Liver (tissue), 9 donors: ENCODE data around the gene GCH1. TPM values are rescaled to one million over a fixed set of nuclear protein-coding genes. Genes with fewer than 3 reads are reported as not detected.

Source experiments
- DNase-seq: peaks from one replicate; pipeline ENCODE4 v3.0.0-alpha.2; 2017; ENCODE audit warnings: low spot score
- H3K27ac ChIP-seq, 2 donors: one replicate each; pipeline ENCODE4 v1.7.0; 2013; ENCODE audit warnings: inconsistent platforms in 2 of 2, low read length in 2 of 2, control low read depth in 1 of 2, low read depth in 1 of 2, mild to moderate bottlenecking in 1 of 2
- H3K27me3 ChIP-seq, 4 donors: one replicate each; pipeline versions ENCODE4 v1.6.1 to v1.7.0; 2013; ENCODE audit warnings: low read length in 3 of 4, inconsistent platforms in 1 of 4, mild to moderate bottlenecking in 1 of 4, moderate library complexity in 1 of 4; ENCODE audit not compliant: control insufficient read depth in 4 of 4, insufficient read depth in 4 of 4
- H3K36me3 ChIP-seq, 4 donors: one replicate each; pipeline versions ENCODE4 v1.6.1 to v1.7.0; 2013; ENCODE audit warnings: low read length in 3 of 4, mild to moderate bottlenecking in 3 of 4, low read depth in 1 of 4, moderate library complexity in 1 of 4; ENCODE audit not compliant: control insufficient read depth in 4 of 4, insufficient read depth in 3 of 4
- H3K4me1 ChIP-seq, 4 donors: one replicate each; pipeline versions ENCODE4 v1.6.1 to v1.7.0; 2013; ENCODE audit warnings: low read length in 3 of 4, mild to moderate bottlenecking in 3 of 4, moderate library complexity in 1 of 4; ENCODE audit not compliant: control insufficient read depth in 4 of 4, insufficient read depth in 4 of 4
- H3K4me3 ChIP-seq, 3 donors: one replicate each; pipeline versions ENCODE4 v1.6.1 to v1.7.0; 2013; ENCODE audit warnings: low read length in 3 of 3, control low read depth in 1 of 3, low read depth in 1 of 3, mild to moderate bottlenecking in 1 of 3
- H3K9ac ChIP-seq, 2 donors: one replicate each; pipeline ENCODE4 v1.7.0; 2013; ENCODE audit warnings: low read length in 2 of 2, mild to moderate bottlenecking in 2 of 2, moderate library complexity in 2 of 2, control low read depth in 1 of 2, low read depth in 1 of 2
- H3K9me3 ChIP-seq, 4 donors: one replicate each; pipeline versions ENCODE4 v1.6.1 to v1.7.0; 2013; ENCODE audit warnings: low read length in 3 of 4; ENCODE audit not compliant: control insufficient read depth in 4 of 4
- EGR1 ChIP-seq, 2 donors: IDR thresholded peaks; 2 replicates each; pipeline ENCODE4 v1.6.1; 2016 to 2018; ENCODE audit warnings: antibody characterized with exemption in 2 of 2, low read depth in 2 of 2
- FOXA1 ChIP-seq: IDR thresholded peaks from 2 replicates; pipeline ENCODE4 v1.6.1; 2016; ENCODE audit warnings: antibody characterized with exemption
- FOXA2 ChIP-seq: IDR thresholded peaks from 2 replicates; pipeline ENCODE4 v1.6.1; 2016; ENCODE audit warnings: antibody characterized with exemption
- GABPA ChIP-seq, 2 donors: IDR thresholded peaks in 1 of 2; conservative IDR thresholded peaks in 1 of 2; 2 replicates each; pipeline ENCODE4 v1.6.1; 2016; ENCODE audit warnings: antibody characterized with exemption in 2 of 2, mild to moderate bottlenecking in 1 of 2, moderate library complexity in 1 of 2
- HNF4A ChIP-seq, 2 donors: conservative IDR thresholded peaks; 2 replicates each; pipeline ENCODE4 v1.6.1; 2016; ENCODE audit warnings: antibody characterized with exemption in 2 of 2, mild to moderate bottlenecking in 2 of 2
- HNF4G ChIP-seq: IDR thresholded peaks from 2 replicates; pipeline ENCODE4 v1.6.1; 2016; ENCODE audit warnings: antibody characterized with exemption
- JUND ChIP-seq, 2 donors: IDR thresholded peaks; 2 replicates each; pipeline ENCODE4 v1.6.1; 2016; ENCODE audit warnings: antibody characterized with exemption in 2 of 2
- NR2F2 ChIP-seq: IDR thresholded peaks from 2 replicates; pipeline ENCODE4 v1.6.1; 2016; ENCODE audit warnings: antibody characterized with exemption
- RAD21 ChIP-seq, 2 donors: IDR thresholded peaks; 2 replicates each; pipeline ENCODE4 v1.6.1; 2016; ENCODE audit warnings: antibody characterized with exemption in 2 of 2, mild to moderate bottlenecking in 2 of 2
- RXRA ChIP-seq, 2 donors: IDR thresholded peaks; 2 replicates each; pipeline ENCODE4 v1.6.1; 2017 to 2018; ENCODE audit warnings: antibody characterized with exemption in 2 of 2, mild to moderate bottlenecking in 1 of 2
- YY1 ChIP-seq: IDR thresholded peaks from 2 replicates; pipeline ENCODE4 v1.6.1; 2016; ENCODE audit warnings: antibody characterized with exemption, mild to moderate bottlenecking
- WGBS: extraction: QIAGEN DNeasy Blood & Tissue Kit; methylation state at CpG from one replicate; pipeline ENCODE4 v1.1.7; 2013; 5-methylcytosine and 5-hydroxymethylcytosine counted together
- polyA plus RNA-seq, 2 donors: library from polyadenylated mRNA; stranded (reverse) in 1 of 2; unstranded in 1 of 2; fragments of 200-250 nt in 1 of 2; fragments of >200 nt in 1 of 2; fragmentation: Nextera tagmentation in 1 of 2; extraction: Ambion mirVana in 1 of 2; gene quantifications; one replicate each; pipeline versions ENCODE4 v1.2.1 to v1.2.3, GENCODE V29; 2013 to 2015
- total RNA-seq, 2 donors: library from RNA; depleted of rRNA; stranded (reverse); fragments of >200 nt; gene quantifications; one replicate each; pipeline ENCODE4 v1.2.3, GENCODE V29; 2014
- TF ChIP-seq, protein P1 (sequence below): IDR thresholded peaks from 2 replicates; pipeline ENCODE4 v1.6.1; 2016; ENCODE audit warnings: antibody characterized with exemption
- TF ChIP-seq, protein P2 (sequence below): IDR thresholded peaks from 2 replicates; pipeline ENCODE4 v1.6.1; 2016; ENCODE audit warnings: antibody characterized with exemption, mild to moderate bottlenecking
- TF ChIP-seq, protein P3 (sequence below): IDR thresholded peaks from 2 replicates; pipeline ENCODE4 v1.6.1; 2016; ENCODE audit warnings: antibody characterized with exemption
- donor health status: healthy.
- donor health status: healthy.
- donor health status: healthy.
- donor health status: healthy.
- donor health status: healthy.

GCH1 gene
- total and polyA plus RNA-seq, 4 donors = 19.7 to 60.0 (median 37.0) TPM

DNA sequence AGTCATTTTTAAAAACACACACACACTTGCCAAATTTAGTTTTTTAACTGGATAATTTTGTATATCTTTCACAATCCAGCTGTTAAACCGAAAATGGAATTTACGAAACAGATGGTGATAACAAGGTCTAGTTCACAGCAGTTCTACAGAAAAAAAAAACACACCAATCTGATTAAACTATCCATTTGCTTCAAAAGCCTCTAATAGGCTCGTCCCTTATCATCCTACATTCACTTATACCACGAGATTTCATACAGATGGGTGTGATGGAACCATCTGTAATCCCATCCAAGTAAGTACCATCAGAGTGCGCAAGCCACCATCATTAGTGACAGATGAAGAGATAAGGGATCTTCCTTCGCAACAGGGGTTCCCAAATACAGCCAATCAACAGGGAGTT is 20.1 kb downstream of the GCH1 start (continued):
- TF ChIP-seq, protein P1, sequence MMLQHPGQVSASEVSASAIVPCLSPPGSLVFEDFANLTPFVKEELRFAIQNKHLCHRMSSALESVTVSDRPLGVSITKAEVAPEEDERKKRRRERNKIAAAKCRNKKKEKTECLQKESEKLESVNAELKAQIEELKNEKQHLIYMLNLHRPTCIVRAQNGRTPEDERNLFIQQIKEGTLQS = no peak
- no peak for TF ChIP-seq RXRA (IDR thresholded peaks at IDR 0.05)

DNA sequence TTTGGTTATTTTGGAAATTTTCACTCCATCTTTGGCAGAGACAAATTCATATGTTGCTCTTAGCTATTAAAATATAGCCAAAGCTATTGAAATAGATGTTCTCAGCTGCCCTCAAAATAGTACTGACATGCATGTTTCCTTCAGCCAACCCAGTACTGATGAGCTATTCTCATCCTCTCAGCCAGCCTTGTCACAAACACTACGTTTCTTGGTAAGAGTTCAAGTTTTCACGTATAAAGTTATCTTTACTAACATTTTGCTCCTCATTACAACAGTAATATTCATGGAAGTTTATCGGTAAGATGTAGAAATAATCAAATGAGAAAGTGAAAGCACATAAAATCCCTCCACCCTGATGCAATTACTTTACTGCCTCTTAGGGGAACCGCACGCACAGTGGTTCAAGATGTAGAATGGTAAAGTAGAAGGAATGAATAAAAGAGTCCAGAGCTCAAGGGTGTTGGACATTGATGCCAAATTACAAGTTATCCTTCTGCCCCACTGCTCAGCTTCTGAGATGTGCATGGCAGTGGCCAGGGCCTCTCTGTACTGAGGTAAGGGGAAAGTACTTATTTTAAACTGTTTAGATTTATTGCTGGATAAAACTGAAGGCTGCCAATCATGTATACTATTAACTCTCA is 20.7 kb downstream of the GCH1 start:
- peak; percentile 53 for TF ChIP-seq YY1
- TF ChIP-seq FOXA2 = no peak
- TF ChIP-seq, protein P1 = peak; percentile 35
- no peaks in the 10 kb centered on the region for H3K9me3 ChIP-seq
- peak overlapping the region; percentile 71 to 87 for H3K27ac ChIP-seq
- H3K36me3 ChIP-seq = peaks cover 0 to 4% (median 0%) of the 10 kb centered on the region in 4 donors
- no peaks in the 10 kb centered on the region for H3K27me3 ChIP-seq
- peaks cover 0 to 24% (median 10%) of the 10 kb centered on the region in 4 donors for H3K4me1 ChIP-seq
- no peak for DNase-seq
- peak overlapping the region; percentile 26 to 76 (median 41) for H3K4me3 ChIP-seq
- peak overlapping the region; percentile 51 to 52 for H3K9ac ChIP-seq
- under 1% methylated on average over 5 of the region's 5 CpGs for WGBS

DNA sequence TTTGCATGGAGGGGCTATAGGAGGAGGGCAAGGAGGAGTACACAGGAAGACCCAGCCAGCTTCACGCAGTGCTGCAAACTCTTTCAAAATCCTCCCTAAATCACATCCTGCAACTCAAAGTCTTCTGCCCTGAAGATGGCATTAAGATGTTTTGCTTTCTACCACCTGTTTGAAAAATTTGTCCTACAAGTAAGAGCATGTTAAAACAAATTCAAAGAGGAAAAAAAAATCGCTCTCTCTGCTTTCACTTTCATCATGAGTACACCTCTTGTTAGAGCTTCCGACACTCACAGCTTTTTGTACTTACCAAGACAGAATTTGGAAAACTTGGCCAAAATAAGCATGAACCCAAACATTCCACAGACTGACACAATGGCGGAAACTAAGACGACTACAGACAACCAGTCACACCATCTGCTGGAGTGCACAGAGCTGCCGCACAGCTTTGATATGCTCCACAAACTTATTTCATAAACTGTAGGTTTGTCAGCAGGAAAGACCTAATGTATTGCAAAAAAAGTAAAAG is 21.3 kb downstream of the GCH1 start:
- Histone ChIP-seq H3K4me1 (peaks cover 2 to 24% (median 10%) of the 10 kb centered on the region in 4 donors), H3K27ac (peak overlapping the region; percentile 71 to 87), H3K36me3 (peaks cover 0 to 4% (median 0%) of the 10 kb centered on the region in 4 donors), H3K4me3 (peak overlapping the region; percentile 26 to 76 (median 41)), H3K27me3 (no peaks in the 10 kb centered on the region), H3K9ac (peak overlapping the region; percentile 51 to 52), H3K9me3 (no peaks in the 10 kb centered on the region)
- no peak for DNase-seq
- WGBS = 3% methylated on average over 6 of the region's 6 CpGs
- TF ChIP-seq HNF4A (conservative IDR thresholded peaks at IDR 0.05) (no peak), EGR1 (IDR thresholded peaks at IDR 0.05; ENCODE audit: low read depth in 2 of 2) (no peak), JUND (IDR thresholded peaks at IDR 0.05) (peak in 1 of 2 donors; percentile 73), FOXA2 (no peak), RAD21 (IDR thresholded peaks at IDR 0.05) (peak; percentile 5 to 41), YY1 (peak; percentile 81)

DNA sequence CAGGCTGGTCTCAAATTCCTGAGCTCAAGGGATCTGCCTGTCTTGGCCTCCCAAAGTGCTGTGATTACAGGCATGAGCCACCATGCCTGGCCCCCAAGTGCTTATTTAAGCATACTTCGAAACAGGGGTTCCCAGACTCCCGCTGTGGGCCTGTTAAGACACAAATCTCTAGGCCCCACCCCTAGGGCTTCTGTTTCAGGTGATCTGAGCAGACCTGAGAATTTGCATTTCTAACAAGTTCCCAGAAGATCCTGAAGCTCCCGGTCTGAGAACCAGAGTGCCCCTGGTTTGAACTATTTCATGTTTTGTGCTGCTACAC is 25.0 kb downstream of the GCH1 start:
- no peak for TF ChIP-seq FOXA1
- Histone ChIP-seq H3K9ac (no peak overlapping the region), H3K4me3 (no peak overlapping the region), H3K27me3 (no peaks in the 10 kb centered on the region), H3K27ac (no peak overlapping the region), H3K9me3 (no peaks in the 10 kb centered on the region), H3K36me3 (peaks cover 0 to 4% (median 0%) of the 10 kb centered on the region in 4 donors), H3K4me1 (peaks cover 2 to 22% (median 8%) of the 10 kb centered on the region in 4 donors)
- no peak for DNase-seq
- WGBS = 91% methylated on average over 3 of the region's 3 CpGs

DNA sequence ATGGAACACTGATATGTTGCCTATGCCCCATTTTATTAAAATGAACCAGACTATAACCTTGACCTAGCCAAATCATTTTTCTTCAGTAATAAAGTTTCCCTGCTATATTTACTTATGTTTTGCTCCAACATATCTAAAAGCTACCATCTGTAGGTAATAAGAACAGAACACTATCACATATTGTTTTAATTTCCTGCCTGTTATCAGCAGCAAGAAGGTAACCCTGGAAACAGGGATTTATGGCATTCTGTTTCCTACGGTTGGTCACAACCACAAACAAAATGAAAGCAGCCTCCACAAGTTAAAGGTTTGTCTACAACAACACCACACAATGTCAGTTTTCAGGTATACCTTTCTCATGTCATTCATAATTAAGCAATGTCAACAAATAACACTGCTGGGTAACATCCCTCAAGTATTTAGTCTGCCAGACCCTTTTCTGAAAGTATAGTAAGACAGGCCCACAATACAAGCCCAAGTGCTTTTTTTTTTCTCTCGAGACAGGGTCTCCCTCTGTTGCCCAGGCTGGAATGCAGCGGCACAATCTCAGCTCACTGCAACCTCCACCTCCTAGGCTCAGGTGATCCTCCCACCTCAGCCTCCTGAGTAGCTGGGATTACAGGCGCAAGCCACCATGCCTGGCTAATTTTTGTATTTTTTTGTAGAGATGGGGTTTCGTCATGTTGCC is 25.5 kb downstream of the GCH1 start:
- DNase-seq = no peak
- Histone ChIP-seq H3K4me1 (peaks cover 2 to 19% (median 3%) of the 10 kb centered on the region in 4 donors), H3K9me3 (no peaks in the 10 kb centered on the region), H3K36me3 (peaks cover 0 to 4% (median 0%) of the 10 kb centered on the region in 4 donors), H3K27me3 (no peaks in the 10 kb centered on the region), H3K9ac (no peak overlapping the region), H3K4me3 (no peak overlapping the region), H3K27ac (no peak overlapping the region)
- 87% methylated on average over 5 of the region's 5 CpGs for WGBS
- TF ChIP-seq GABPA (IDR thresholded peaks at IDR 0.05 in 1 of 2, conservative IDR thresholded peaks at IDR 0.05 in 1 of 2) (no peak), FOXA2 (no peak), NR2F2 (no peak), RAD21 (IDR thresholded peaks at IDR 0.05) (no peak), YY1 (no peak), HNF4G (no peak)
- TF ChIP-seq, protein P2, sequence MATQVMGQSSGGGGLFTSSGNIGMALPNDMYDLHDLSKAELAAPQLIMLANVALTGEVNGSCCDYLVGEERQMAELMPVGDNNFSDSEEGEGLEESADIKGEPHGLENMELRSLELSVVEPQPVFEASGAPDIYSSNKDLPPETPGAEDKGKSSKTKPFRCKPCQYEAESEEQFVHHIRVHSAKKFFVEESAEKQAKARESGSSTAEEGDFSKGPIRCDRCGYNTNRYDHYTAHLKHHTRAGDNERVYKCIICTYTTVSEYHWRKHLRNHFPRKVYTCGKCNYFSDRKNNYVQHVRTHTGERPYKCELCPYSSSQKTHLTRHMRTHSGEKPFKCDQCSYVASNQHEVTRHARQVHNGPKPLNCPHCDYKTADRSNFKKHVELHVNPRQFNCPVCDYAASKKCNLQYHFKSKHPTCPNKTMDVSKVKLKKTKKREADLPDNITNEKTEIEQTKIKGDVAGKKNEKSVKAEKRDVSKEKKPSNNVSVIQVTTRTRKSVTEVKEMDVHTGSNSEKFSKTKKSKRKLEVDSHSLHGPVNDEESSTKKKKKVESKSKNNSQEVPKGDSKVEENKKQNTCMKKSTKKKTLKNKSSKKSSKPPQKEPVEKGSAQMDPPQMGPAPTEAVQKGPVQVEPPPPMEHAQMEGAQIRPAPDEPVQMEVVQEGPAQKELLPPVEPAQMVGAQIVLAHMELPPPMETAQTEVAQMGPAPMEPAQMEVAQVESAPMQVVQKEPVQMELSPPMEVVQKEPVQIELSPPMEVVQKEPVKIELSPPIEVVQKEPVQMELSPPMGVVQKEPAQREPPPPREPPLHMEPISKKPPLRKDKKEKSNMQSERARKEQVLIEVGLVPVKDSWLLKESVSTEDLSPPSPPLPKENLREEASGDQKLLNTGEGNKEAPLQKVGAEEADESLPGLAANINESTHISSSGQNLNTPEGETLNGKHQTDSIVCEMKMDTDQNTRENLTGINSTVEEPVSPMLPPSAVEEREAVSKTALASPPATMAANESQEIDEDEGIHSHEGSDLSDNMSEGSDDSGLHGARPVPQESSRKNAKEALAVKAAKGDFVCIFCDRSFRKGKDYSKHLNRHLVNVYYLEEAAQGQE = no peak
- TF ChIP-seq, protein P3, sequence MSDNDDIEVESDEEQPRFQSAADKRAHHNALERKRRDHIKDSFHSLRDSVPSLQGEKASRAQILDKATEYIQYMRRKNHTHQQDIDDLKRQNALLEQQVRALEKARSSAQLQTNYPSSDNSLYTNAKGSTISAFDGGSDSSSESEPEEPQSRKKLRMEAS = no peak
